ENCODE results near the gene GNLY.
"Not testable (repeated sequence)": the region's sequence is repeated elsewhere in the genome, so short reads cannot be mapped to it uniquely, and the experiment has no call there.

GNLY gene

DNA sequence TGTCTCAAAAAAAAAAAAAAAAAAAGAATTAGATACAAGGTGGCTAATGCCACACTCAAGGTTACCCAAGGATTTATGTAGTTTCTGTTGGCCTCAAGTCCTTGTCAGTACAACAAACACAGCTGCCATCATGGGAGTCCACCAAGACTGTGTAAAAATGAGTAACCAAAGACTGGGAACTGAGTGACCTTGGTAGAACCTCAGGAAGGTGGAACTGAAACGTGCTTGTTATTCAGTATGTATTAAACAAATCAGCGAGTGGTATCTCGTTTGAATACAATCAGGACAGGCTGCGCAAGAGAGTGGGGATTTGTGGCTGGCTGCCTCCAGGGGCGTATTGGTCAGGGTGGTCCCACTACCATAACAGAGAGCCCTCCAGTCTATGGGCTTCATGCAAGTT is 24.6 kb upstream of the GNLY start:
- H3K9me3 ChIP-seq (ENCODE audit: low read length) = no peaks in the 10 kb centered on the region
- H3K27me3 ChIP-seq (ENCODE audit: insufficient read depth, low read length) = no peaks in the 10 kb centered on the region
- H3K4me1 ChIP-seq (ENCODE audit: insufficient read depth, low read length, severe bottlenecking) = no peaks in the 10 kb centered on the region
- no peak overlapping the region for H3K9ac ChIP-seq (ENCODE audit: low read length)
- no peak overlapping the region for H3K4me3 ChIP-seq (ENCODE audit: low read depth, low read length, poor library complexity, severe bottlenecking)
- TF ChIP-seq, protein P1, sequence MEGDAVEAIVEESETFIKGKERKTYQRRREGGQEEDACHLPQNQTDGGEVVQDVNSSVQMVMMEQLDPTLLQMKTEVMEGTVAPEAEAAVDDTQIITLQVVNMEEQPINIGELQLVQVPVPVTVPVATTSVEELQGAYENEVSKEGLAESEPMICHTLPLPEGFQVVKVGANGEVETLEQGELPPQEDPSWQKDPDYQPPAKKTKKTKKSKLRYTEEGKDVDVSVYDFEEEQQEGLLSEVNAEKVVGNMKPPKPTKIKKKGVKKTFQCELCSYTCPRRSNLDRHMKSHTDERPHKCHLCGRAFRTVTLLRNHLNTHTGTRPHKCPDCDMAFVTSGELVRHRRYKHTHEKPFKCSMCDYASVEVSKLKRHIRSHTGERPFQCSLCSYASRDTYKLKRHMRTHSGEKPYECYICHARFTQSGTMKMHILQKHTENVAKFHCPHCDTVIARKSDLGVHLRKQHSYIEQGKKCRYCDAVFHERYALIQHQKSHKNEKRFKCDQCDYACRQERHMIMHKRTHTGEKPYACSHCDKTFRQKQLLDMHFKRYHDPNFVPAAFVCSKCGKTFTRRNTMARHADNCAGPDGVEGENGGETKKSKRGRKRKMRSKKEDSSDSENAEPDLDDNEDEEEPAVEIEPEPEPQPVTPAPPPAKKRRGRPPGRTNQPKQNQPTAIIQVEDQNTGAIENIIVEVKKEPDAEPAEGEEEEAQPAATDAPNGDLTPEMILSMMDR (IDR thresholded peaks at IDR 0.05; ENCODE audit: low read length) = no peak
- TF ChIP-seq EZH2 (IDR thresholded peaks at IDR 0.05; ENCODE audit: borderline replicate concordance, low read length) = no peak
- H3K9me2 ChIP-seq (ENCODE audit: low read depth, low read length) = no peaks in the 10 kb centered on the region
- H3K27ac ChIP-seq (ENCODE audit: low read depth, low read length, poor library complexity, severe bottlenecking) = no peak overlapping the region
- no peaks in the 10 kb centered on the region for H3F3A ChIP-seq (ENCODE audit: insufficient read depth, low read length)
- no peaks in the 10 kb centered on the region for H4K20me1 ChIP-seq (ENCODE audit: insufficient read depth, low read length)
- no peak overlapping the region for H3K4me2 ChIP-seq (ENCODE audit: low read length)
- no peak overlapping the region for H2AFZ ChIP-seq (ENCODE audit: low read length)
- no peaks in the 10 kb centered on the region for H3K36me3 ChIP-seq (ENCODE audit: insufficient read depth, low read length)
- H3K79me2 ChIP-seq (ENCODE audit: insufficient read depth, low read length) = no peaks in the 10 kb centered on the region

DNA sequence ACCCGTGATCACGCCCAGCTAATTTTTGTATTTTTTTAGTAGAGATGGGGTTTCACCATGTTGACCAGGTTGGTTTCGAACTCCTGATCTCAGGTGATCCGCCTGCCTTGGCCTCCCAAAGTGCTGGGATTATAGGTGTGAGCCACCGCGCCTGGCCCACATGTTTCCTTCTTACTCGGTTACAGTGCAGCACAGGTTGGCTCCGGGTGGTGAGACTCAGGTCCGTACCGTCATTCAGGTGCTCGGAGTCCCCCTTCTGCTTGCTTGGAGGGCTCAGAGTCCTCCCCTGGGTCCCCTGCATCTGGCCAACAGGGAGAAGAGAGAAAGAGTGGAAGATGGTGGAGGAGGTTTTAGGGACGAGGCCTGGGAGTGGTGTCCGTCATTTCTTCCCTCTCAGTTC is 23.7 kb upstream of the GNLY start:
- not testable (repeated sequence) for H3K9ac ChIP-seq (ENCODE audit: low read length); H3K4me3 ChIP-seq (ENCODE audit: low read depth, low read length, poor library complexity, severe bottlenecking); H2AFZ ChIP-seq (ENCODE audit: low read length); H3K9me3 ChIP-seq (ENCODE audit: low read length); H3K27ac ChIP-seq (ENCODE audit: low read depth, low read length, poor library complexity, severe bottlenecking); H3K4me2 ChIP-seq (ENCODE audit: low read length); H4K20me1 ChIP-seq (ENCODE audit: insufficient read depth, low read length); H3K9me2 ChIP-seq (ENCODE audit: low read depth, low read length); H3K4me1 ChIP-seq (ENCODE audit: insufficient read depth, low read length, severe bottlenecking); H3K79me2 ChIP-seq (ENCODE audit: insufficient read depth, low read length); H3K36me3 ChIP-seq (ENCODE audit: insufficient read depth, low read length); H3F3A ChIP-seq (ENCODE audit: insufficient read depth, low read length); H3K27me3 ChIP-seq (ENCODE audit: insufficient read depth, low read length)

DNA sequence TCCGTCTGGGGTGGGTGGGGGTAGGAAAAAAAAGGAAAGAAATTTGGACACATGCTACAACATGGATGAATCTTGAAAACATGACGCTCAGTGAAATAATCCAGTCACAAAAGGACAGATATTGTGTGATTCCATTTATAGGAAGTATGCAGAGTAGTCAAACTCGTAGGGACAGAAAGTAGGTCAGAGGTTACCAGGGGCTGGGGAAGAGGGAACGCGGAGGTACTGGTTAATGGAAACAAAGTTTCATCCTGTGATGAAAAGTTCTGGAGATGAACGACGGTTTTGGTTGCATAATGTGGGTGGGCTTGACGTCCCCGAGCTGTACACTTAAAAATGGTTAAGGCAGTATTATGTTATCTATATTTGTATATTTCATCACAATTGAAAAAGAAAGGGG is 21.7 kb upstream of the GNLY start:
- no peaks in the 10 kb centered on the region for H3K9me2 ChIP-seq (ENCODE audit: low read depth, low read length)
- no peaks in the 10 kb centered on the region for H3K36me3 ChIP-seq (ENCODE audit: insufficient read depth, low read length)
- H3K27ac ChIP-seq (ENCODE audit: low read depth, low read length, poor library complexity, severe bottlenecking) = no peak overlapping the region
- no peaks in the 10 kb centered on the region for H3K79me2 ChIP-seq (ENCODE audit: insufficient read depth, low read length)
- H3K4me1 ChIP-seq (ENCODE audit: insufficient read depth, low read length, severe bottlenecking) = no peaks in the 10 kb centered on the region
- H3K9me3 ChIP-seq (ENCODE audit: low read length) = no peaks in the 10 kb centered on the region
- H4K20me1 ChIP-seq (ENCODE audit: insufficient read depth, low read length) = no peaks in the 10 kb centered on the region
- H3F3A ChIP-seq (ENCODE audit: insufficient read depth, low read length) = no peaks in the 10 kb centered on the region
- H3K4me3 ChIP-seq (ENCODE audit: low read depth, low read length, poor library complexity, severe bottlenecking) = no peak overlapping the region
- no peaks in the 10 kb centered on the region for H3K27me3 ChIP-seq (ENCODE audit: insufficient read depth, low read length)
- TF ChIP-seq EZH2 (IDR thresholded peaks at IDR 0.05; ENCODE audit: borderline replicate concordance, low read length) = no peak
- TF ChIP-seq, protein P1 (IDR thresholded peaks at IDR 0.05; ENCODE audit: low read length) = no peak
- no peak overlapping the region for H2AFZ ChIP-seq (ENCODE audit: low read length)
- H3K9ac ChIP-seq (ENCODE audit: low read length) = no peak overlapping the region
- no peak overlapping the region for H3K4me2 ChIP-seq (ENCODE audit: low read length)

DNA sequence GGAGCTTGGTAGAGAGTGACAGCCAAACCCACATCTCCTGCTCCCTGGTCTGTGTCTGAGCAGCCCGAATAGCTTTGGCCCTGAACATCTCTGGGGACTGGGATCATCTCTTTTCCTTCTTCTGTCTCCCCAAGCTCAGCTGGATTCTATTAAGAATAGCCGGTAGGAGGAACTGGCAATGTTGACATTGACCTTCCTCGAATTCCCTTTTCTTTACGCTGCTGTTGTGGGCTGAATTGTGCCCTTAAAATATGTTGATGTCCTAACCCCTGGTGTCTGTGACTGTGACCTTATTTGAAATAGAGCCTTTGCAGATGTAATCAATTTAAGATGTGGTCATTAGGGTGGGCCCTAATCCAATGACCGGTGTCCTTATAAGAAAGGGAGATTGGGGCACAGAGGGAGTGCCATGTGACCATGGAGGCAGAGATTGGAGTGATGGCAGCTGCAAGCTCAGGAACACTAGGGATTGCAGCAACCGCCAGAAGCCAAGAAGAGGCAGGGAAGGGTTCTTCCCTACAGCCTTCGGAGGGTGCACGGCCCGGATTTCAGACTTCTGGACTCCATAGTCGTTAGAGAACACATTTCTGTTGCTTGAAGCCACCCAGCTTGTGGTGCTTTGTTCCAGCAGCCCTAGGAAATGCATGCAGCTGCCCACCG is 20.3 kb upstream of the GNLY start:
- Histone ChIP-seq H2AFZ (ENCODE audit: low read length) (no peak overlapping the region), H3K27ac (ENCODE audit: low read depth, low read length, poor library complexity, severe bottlenecking) (no peak overlapping the region)
- TF ChIP-seq, protein P1 (IDR thresholded peaks at IDR 0.05; ENCODE audit: low read length) = no peak
- TF ChIP-seq EZH2 (IDR thresholded peaks at IDR 0.05; ENCODE audit: borderline replicate concordance, low read length) = no peak

More for the DNA sequence above, 20.3 kb upstream of the GNLY start:
- Histone ChIP-seq H3K9me2 (ENCODE audit: low read depth, low read length) (no peaks in the 10 kb centered on the region), H3K4me3 (ENCODE audit: low read depth, low read length, poor library complexity, severe bottlenecking) (no peak overlapping the region), H3K36me3 (ENCODE audit: insufficient read depth, low read length) (no peaks in the 10 kb centered on the region), H3K4me1 (ENCODE audit: insufficient read depth, low read length, severe bottlenecking) (no peaks in the 10 kb centered on the region), H3K79me2 (ENCODE audit: insufficient read depth, low read length) (no peaks in the 10 kb centered on the region), H3F3A (ENCODE audit: insufficient read depth, low read length) (no peaks in the 10 kb centered on the region), H3K27me3 (ENCODE audit: insufficient read depth, low read length) (no peaks in the 10 kb centered on the region), H3K9me3 (ENCODE audit: low read length) (no peaks in the 10 kb centered on the region), H3K4me2 (ENCODE audit: low read length) (no peak overlapping the region), H3K9ac (ENCODE audit: low read length) (no peak overlapping the region), H4K20me1 (ENCODE audit: insufficient read depth, low read length) (no peaks in the 10 kb centered on the region)

All from OCI-LY1 (cell line).